ENCODE results near the gene ENPP1. TPM values are rescaled to one million over a fixed set of nuclear protein-coding genes. Genes with fewer than 3 reads are reported as not detected.

Gene ENPP1
- total RNA-seq, 1 experiment from 2014 or later, result 6.5 TPM

DNA sequence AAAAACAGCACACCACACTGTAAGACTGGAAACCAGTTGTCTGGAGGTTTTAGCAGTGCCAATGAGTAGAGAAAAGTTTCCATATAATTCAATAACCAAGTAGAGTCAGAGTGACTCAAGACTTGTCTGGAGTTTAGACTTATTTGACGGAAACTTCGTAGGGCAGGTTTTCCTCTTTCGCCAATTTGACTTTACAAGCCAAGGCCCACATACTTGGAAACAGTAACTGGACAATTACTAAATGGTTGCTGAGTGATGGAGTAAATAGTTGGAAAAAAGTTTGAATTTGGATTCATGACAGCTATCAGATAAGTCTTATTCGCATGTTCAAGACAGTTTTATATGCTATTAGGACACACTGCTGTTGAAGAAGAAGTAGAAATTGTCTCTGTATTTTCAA, 48.9 kb upstream of the ENPP1 start:
- RAD21 ChIA-PET (ENCODE audit: low non-redundant PET in 1 of 2, low total read pairs in 2 of 2, uncharacterized antibody in 2 of 2, unreplicated experiment in 2 of 2), result no interaction called here
- Histone ChIP-seq H3K9me2 (ENCODE audit: insufficient read depth) (no peaks in the 10 kb centered on the region), H3K27me3 (ENCODE audit: insufficient read depth, low read length) (no peaks in the 10 kb centered on the region), H3K27ac (ENCODE audit: low read depth, low read length) (no peak overlapping the region), H3K79me2 (ENCODE audit: insufficient read depth, low read length) (no peaks in the 10 kb centered on the region), H3K9ac (ENCODE audit: low read length) (no peak overlapping the region), H2AFZ (ENCODE audit: low read depth, low read length, poor library complexity, severe bottlenecking) (no peak overlapping the region), H3K4me1 (ENCODE audit: control insufficient read depth in 1 of 2, insufficient read depth in 2 of 2, low read length in 2 of 2) (no peaks in the 10 kb centered on the region), H3K36me3 (ENCODE audit: control insufficient read depth in 1 of 2, insufficient read depth in 2 of 2, low read length in 2 of 2) (no peaks in the 10 kb centered on the region), H4K20me1 (ENCODE audit: insufficient read depth) (no peaks in the 10 kb centered on the region), H3K9me3 (ENCODE audit: control insufficient read depth in 1 of 2, insufficient read depth in 1 of 2, low read depth in 1 of 2, low read length in 2 of 2) (no peaks in the 10 kb centered on the region), H3K4me3 (replicated peaks in 1 of 2; ENCODE audit: low read depth in 1 of 2, low read length in 2 of 2) (no peak overlapping the region), H3K4me2 (ENCODE audit: low read length) (no peak overlapping the region)
- DNase-seq (ENCODE audit: low read depth, low spot score) (no peak), ATAC-seq (no peak)
- TF ChIP-seq EZH2 (IDR thresholded peaks at IDR 0.05) (no peak), POLR2AphosphoS5 (IDR thresholded peaks at IDR 0.05; ENCODE audit: low read depth, low read length) (no peak), YY1 (IDR thresholded peaks at IDR 0.05; ENCODE audit: extremely low read depth, insufficient replicate concordance, low read depth, low read length) (no peak), JUND (IDR thresholded peaks at IDR 0.05) (no peak), EGR1 (IDR thresholded peaks at IDR 0.05; ENCODE audit: low read depth) (no peak), CEBPB (IDR thresholded peaks at IDR 0.05; ENCODE audit: low read depth) (no peak), FOSL1 (IDR thresholded peaks at IDR 0.05; ENCODE audit: low read depth) (no peak), EZH2phosphoT487 (IDR thresholded peaks at IDR 0.05; ENCODE audit: borderline replicate concordance) (no peak), SRF (IDR thresholded peaks at IDR 0.05; ENCODE audit: low read depth) (no peak), POLR2A (IDR thresholded peaks at IDR 0.05; ENCODE audit: borderline replicate concordance, extremely low read depth, insufficient read depth, insufficient read length) (no peak), ELF1 (IDR thresholded peaks at IDR 0.05; ENCODE audit: borderline replicate concordance, low read depth) (no peak)
- TF ChIP-seq, protein P1, sequence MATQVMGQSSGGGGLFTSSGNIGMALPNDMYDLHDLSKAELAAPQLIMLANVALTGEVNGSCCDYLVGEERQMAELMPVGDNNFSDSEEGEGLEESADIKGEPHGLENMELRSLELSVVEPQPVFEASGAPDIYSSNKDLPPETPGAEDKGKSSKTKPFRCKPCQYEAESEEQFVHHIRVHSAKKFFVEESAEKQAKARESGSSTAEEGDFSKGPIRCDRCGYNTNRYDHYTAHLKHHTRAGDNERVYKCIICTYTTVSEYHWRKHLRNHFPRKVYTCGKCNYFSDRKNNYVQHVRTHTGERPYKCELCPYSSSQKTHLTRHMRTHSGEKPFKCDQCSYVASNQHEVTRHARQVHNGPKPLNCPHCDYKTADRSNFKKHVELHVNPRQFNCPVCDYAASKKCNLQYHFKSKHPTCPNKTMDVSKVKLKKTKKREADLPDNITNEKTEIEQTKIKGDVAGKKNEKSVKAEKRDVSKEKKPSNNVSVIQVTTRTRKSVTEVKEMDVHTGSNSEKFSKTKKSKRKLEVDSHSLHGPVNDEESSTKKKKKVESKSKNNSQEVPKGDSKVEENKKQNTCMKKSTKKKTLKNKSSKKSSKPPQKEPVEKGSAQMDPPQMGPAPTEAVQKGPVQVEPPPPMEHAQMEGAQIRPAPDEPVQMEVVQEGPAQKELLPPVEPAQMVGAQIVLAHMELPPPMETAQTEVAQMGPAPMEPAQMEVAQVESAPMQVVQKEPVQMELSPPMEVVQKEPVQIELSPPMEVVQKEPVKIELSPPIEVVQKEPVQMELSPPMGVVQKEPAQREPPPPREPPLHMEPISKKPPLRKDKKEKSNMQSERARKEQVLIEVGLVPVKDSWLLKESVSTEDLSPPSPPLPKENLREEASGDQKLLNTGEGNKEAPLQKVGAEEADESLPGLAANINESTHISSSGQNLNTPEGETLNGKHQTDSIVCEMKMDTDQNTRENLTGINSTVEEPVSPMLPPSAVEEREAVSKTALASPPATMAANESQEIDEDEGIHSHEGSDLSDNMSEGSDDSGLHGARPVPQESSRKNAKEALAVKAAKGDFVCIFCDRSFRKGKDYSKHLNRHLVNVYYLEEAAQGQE (IDR thresholded peaks at IDR 0.05; ENCODE audit: low read depth), result no peak
- BruUV-seq (replicated peaks), result no TSS peak
- intact Hi-C loops (cut with micrococcal nuclease), result no loop called here
- POLR2A ChIA-PET, result no interaction called here
- CTCF ChIA-PET, result no interaction called here

Data from HCT116 (cell line).